ENCODE measurements around the gene SOX6.

GRCh38 chr11:16317712-16318111 is 38.6 kb downstream of the SOX6 start:
- no peak for TF ChIP-seq CTCF (conservative IDR thresholded peaks at IDR 0.05; ENCODE audit: low read depth in 2 of 2)
- TF ChIP-seq POLR2AphosphoS5 (IDR thresholded peaks at IDR 0.05; ENCODE audit: low read depth) = no peak
- TF ChIP-seq EZH2 (IDR thresholded peaks at IDR 0.05; ENCODE audit: low read depth, unreplicated experiment) = no peak
- TF ChIP-seq REST (IDR thresholded peaks at IDR 0.05; ENCODE audit: unreplicated experiment) = no peak
- no peak for TF ChIP-seq ETS1 (IDR thresholded peaks at IDR 0.05)
- no peak for TF ChIP-seq EZH2phosphoT487 (IDR thresholded peaks at IDR 0.05; ENCODE audit: unreplicated experiment)

Measured in GM23338 (cell line).